Stimulated activated CD4-positive, alpha-beta T cell treated with anti-CD3 and anti-CD28 coated beads, Interleukin-1b, Interleukin-23, amount 100 ng/mL, for 24 hours (primary cell): ENCODE measurements around the gene PXDC1.
"Not testable (repeated sequence)": the region's sequence is repeated elsewhere in the genome, so short reads cannot be mapped to it uniquely, and the experiment has no call there.

ENCODE experiments used
- DNase-seq, 4 experiments: peaks; one replicate each; pipeline ENCODE4 v3.0.0-alpha.2; 2020; ENCODE audit warnings: low read depth in 4 of 4, low spot score in 1 of 4

The PXDC1 gene

DNA sequence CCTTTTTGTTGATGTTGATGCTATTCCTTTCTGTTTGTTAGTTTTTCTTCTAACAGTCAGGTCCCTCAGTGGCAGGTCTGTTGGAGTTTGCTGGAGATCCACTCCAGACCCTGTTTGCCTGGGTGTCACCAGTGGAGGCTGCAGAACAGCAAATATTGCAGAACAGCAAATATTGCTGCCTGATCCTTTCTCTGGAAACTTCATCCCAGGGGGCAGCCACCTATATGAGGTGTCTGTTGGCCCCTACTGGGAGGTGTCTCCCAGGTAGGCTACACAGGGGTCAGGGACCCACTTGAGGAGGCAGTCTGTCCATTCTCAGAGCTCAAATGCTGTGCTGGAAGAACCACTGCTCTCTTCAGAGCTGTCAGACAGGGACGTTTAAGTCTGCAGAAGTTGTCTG lies 74.2 kb downstream of the PXDC1 start:
- DNase-seq = not testable (repeated sequence)
